Peyer's patch (tissue), 4 donors: Measurements from ENCODE around the gene OVCH2. TPM values are rescaled to one million over a fixed set of nuclear protein-coding genes. Genes with fewer than 3 reads are reported as not detected.
A peak's percentile ranks its signal among the peaks of the same experiment; 100 is the strongest.

Source experiments
- DNase-seq, 3 donors: peaks; one replicate each; pipeline ENCODE4 v3.0.0-alpha.2; 2017 to 2019
- H3K27ac ChIP-seq, 4 donors: fragments of 200-600 bp; sonication (generic); one replicate each; pipeline ENCODE4 v1.5.1; 2016 to 2019
- H3K27me3 ChIP-seq, 2 donors: fragments of 200-600 bp; sonication (generic); one replicate each; pipeline ENCODE4 v1.5.1; 2019
- H3K36me3 ChIP-seq, 3 donors: fragments of 200-600 bp; sonication (generic); one replicate each; pipeline ENCODE4 v1.5.1; 2016 to 2019
- H3K4me1 ChIP-seq, 4 donors: fragments of 200-600 bp; sonication (generic); one replicate each; pipeline ENCODE4 v1.5.1; 2016 to 2019
- H3K4me3 ChIP-seq, 4 donors: fragments of 200-600 bp; sonication (generic); 1 replicate in 3 of 4; 2 replicates in 1 of 4; pipeline ENCODE4 v1.5.1; 2016 to 2019; ENCODE audit warnings: mild to moderate bottlenecking in 1 of 4
- H3K9me3 ChIP-seq, 4 donors: fragments of 200-600 bp; sonication (generic); one replicate each; pipeline ENCODE4 v1.5.1; 2016 to 2019; ENCODE audit warnings: mild to moderate bottlenecking in 1 of 4
- POLR2A ChIP-seq, 2 donors: fragments of 450-650 bp; IDR thresholded peaks; one replicate each; pipeline ENCODE4 v1.5.1; 2017; ENCODE audit warnings: antibody characterized with exemption in 2 of 2, mild to moderate bottlenecking in 2 of 2, moderate library complexity in 2 of 2
- total RNA-seq, 4 donors: library from RNA; depleted of rRNA; stranded (reverse); fragments of >200 nt; gene quantifications; one replicate each; pipeline ENCODE4 v1.1.0, GENCODE V29; 2016
- TF ChIP-seq, protein P1 (sequence below), 6 experiments: fragments of 450-650 bp in 4 of 6; fragments of 200-600 bp in 2 of 6; sonication (generic) in 1 of 6; IDR thresholded peaks; one replicate each; pipeline ENCODE4 v1.5.1; 2017 to 2019; ENCODE audit warnings: antibody characterized with exemption in 6 of 6, mild to moderate bottlenecking in 3 of 6, moderate library complexity in 1 of 6

OVCH2 gene
- total RNA-seq, 4 donors from 2014 or later: not detected

- no peaks in the 10 kb centered on the region for H3K9me3 ChIP-seq
- H3K27me3 ChIP-seq: peaks cover 0 to 6% of the 10 kb centered on the region in 2 donors
- no peak for DNase-seq
- TF ChIP-seq, protein P1, sequence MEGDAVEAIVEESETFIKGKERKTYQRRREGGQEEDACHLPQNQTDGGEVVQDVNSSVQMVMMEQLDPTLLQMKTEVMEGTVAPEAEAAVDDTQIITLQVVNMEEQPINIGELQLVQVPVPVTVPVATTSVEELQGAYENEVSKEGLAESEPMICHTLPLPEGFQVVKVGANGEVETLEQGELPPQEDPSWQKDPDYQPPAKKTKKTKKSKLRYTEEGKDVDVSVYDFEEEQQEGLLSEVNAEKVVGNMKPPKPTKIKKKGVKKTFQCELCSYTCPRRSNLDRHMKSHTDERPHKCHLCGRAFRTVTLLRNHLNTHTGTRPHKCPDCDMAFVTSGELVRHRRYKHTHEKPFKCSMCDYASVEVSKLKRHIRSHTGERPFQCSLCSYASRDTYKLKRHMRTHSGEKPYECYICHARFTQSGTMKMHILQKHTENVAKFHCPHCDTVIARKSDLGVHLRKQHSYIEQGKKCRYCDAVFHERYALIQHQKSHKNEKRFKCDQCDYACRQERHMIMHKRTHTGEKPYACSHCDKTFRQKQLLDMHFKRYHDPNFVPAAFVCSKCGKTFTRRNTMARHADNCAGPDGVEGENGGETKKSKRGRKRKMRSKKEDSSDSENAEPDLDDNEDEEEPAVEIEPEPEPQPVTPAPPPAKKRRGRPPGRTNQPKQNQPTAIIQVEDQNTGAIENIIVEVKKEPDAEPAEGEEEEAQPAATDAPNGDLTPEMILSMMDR (IDR thresholded peaks at IDR 0.05): no peak
- no peak for TF ChIP-seq POLR2A (IDR thresholded peaks at IDR 0.05)
- H3K36me3 ChIP-seq: no peaks in the 10 kb centered on the region
- no peak overlapping the region for H3K4me3 ChIP-seq
- no peak overlapping the region for H3K27ac ChIP-seq
- H3K4me1 ChIP-seq: peaks cover 0 to 19% (median 7%) of the 10 kb centered on the region in 4 donors
These were observed 30.6 kb downstream of the OVCH2 start for GRCh38 chr11:7675631-7676030.

DNA sequence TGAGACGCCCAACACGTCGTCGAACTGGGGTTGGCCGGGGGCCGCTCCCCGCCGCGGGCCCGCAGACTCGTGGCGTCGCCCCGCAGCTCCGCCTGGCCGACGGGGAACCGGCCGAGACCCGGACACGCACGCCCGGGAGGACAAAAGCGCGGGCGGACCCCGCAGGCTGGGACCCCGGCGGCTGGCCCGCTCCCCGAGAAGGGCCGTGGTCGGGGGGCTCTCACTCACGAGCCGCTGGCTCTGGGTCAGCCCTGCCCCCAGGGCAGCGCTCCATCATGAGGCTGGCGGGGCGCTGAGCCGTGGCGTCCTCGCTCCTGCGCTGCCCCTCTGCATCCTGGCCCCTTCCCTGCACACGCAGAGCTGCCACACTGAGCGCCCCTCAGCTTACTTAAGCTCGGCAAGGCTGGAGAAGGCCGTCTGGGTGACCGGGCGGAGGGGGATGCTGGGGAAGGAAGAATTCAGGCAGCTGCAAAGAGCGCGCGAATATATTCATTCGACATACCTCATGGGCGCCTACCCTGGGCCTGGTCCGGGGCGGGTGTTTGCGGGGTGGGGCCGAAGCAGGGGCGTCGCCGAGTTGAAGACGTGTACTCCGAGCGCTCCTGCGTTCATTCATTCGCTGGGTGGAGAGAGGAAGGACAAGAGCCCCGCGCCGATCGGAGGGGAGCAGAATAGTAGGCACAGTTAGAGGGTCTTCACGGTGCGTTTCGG is 32.4 kb downstream of the OVCH2 start:
- Histone ChIP-seq H3K27ac (peak overlapping the region; percentile 38 to 75 (median 61)), H3K4me3 (peak overlapping the region; percentile 44 to 69 (median 54)), H3K36me3 (no peaks in the 10 kb centered on the region), H3K4me1 (peaks cover 0 to 19% (median 7%) of the 10 kb centered on the region in 4 donors), H3K9me3 (no peaks in the 10 kb centered on the region), H3K27me3 (peaks cover 0 to 6% of the 10 kb centered on the region in 2 donors)
- DNase-seq: peak; percentile 25 to 76 (median 75)
- TF ChIP-seq POLR2A (IDR thresholded peaks at IDR 0.05): no peak
- TF ChIP-seq, protein P1 (IDR thresholded peaks at IDR 0.05): no peak

DNA sequence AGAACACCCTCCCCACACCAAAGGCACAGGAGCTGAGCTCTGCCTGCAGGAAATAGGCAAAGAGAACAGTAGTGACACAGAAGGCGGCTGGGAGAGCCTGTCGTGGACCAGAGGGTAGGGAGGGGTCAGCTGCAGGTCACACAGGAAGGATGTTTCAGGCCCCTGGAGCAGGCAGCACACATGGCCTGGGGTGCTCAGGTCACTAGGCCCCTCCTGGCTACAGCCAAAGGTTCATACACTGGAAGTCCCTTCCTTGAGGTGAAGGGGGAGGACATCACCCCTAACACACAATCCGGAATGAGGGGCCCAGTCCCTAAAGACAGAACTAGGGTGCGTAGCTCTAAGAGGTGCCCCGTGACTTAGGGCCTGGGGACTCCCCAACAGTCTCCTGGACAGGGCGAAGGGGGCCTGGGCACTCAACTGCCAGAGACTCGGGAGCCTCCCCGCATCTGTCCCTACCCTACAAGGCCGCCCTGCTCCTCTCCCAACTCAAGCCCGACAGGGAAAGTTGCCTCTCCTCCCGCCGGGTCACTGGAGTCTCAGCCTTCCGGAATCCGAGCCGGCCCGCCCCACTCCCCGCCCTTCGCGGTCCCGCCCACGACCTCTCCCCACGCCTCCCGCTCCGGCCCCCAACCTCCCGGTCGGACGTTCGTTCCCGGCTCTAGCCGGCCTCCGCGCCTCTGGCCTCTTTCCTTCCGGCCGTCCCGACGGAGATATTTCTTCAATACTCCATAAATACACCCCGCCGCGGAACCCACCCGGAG is 33.1 kb downstream of the OVCH2 start, which contains the start of gene CYB5R2:
CYB5R2 (minus strand) TSS at position 541 of the 764 bp plus-strand sequence. CDS start 675 bp downstream, outside the sequence.
- Histone ChIP-seq H3K4me3 (peak within 1 kb of the TSS; percentile 44 to 69 (median 54)), H3K9me3 (no peaks in the 10 kb centered on the region), H3K27me3 (peaks cover 0 to 6% of the 10 kb centered on the region in 2 donors), H3K36me3 (no peaks in the 10 kb centered on the region), H3K4me1 (peaks cover 0 to 19% (median 7%) of the 10 kb centered on the region in 4 donors), H3K27ac (peak within 1 kb of the TSS; percentile 38 to 75 (median 61))
- TF ChIP-seq POLR2A (IDR thresholded peaks at IDR 0.05): peak in 1 of 2 donors; percentile 22
- TF ChIP-seq, protein P1 (IDR thresholded peaks at IDR 0.05): no peak
- DNase-seq: peak; percentile 61 to 80 (median 80)

DNA sequence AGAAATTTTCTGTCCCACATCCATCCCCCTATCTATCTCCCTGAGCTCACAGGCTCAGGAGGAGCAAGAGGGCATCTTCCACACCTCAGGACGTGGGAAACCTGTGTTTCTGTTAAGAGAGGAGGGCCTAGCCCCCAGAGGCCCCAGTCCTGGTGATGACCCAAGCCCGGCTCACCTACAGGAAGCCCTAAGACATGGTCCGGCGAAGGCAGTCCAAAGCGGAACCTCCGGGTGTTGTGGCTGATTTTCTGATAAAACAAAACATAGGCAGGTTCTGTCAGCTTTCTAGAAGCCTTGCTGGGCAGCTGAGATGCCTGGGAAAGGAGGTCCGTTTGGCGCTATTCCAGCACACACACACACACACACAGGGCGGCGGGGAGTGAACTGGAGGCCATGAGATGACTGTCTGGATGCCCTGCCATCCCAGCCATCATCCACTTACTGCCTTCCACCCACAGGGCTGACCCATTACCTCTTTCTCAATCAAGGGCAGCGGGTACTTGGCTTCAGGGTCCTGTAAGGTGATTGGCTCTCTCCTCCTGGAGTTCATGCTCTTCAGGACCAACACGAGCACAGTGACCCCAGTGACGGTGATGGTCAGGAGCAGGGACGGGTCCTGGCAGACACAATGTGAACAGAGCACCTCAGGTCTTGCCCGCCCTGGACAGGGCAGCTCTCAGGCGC is 33.9 kb downstream of the OVCH2 start:
- TF ChIP-seq POLR2A (IDR thresholded peaks at IDR 0.05): no peak
- TF ChIP-seq, protein P1 (IDR thresholded peaks at IDR 0.05): no peak
- H3K4me1 ChIP-seq: peaks cover 0 to 19% (median 7%) of the 10 kb centered on the region in 4 donors
- H3K4me3 ChIP-seq: peak overlapping the region in 3 of 4 donors; percentile 54 to 69 (median 55)

More for the DNA sequence above, 33.9 kb downstream of the OVCH2 start:
- Histone ChIP-seq H3K27ac (peak overlapping the region in 1 of 4 donors; percentile 69), H3K36me3 (no peaks in the 10 kb centered on the region), H3K9me3 (no peaks in the 10 kb centered on the region), H3K27me3 (peaks cover 0 to 6% of the 10 kb centered on the region in 2 donors)
- peak in 1 of 3 donors; percentile 36 for DNase-seq
